ENCODE data around the gene CDK2. TPM values are rescaled to one million over a fixed set of nuclear protein-coding genes. Genes with fewer than 3 reads are reported as not detected.

The CDK2 gene
- polyA plus RNA-seq, 1 donor (not counting 4 experiments of a cell fraction or from before 2014, with no cell fraction given) = 49.3 TPM

DNA sequence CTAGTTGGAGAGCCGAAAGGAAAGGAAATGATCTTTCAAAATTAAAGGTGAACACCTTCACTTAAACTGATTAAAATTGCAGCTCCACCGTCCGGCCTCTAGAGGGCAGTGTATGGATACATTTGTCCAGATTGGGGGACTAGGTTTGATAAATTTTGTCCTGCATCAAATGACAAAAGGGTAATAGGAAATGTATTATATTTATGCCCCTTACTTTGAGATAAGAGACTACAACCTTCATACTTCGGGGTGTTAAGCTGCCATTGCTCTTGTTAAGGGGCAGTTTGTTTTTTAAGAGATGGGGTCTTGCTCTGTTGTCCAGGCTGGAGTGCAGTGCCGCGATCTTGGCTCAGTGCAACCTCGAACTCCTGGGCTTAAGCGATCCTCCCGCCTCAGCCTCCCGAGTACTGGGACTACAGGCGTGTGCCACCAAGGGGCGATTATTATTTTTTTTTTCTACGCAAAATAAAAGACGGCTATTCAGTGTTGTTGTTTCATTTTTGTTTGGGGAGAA is 29.6 kb downstream of the CDK2 start:
- DNase-seq (ENCODE audit: low read depth, low spot score) = no peak
- dilution Hi-C loops (cut with MboI; ENCODE audit: extremely low pct_ligation_motif_present, low sequenced_read_pairs) = no loop called here
- peaks cover 6% of the 10 kb centered on the region for H3K4me1 ChIP-seq (ENCODE audit: control insufficient read depth, extremely low read depth, insufficient read depth, low read length)
- H3K36me3 ChIP-seq (ENCODE audit: control insufficient read depth in 2 of 2, extremely low read depth in 1 of 2, insufficient read depth in 2 of 2, low read length in 2 of 2) = peaks cover 21 to 23% of the 10 kb centered on the region in 2 experiments
- H2AFZ ChIP-seq (ENCODE audit: control insufficient read depth, low read length) = peak overlapping the region; percentile 89
- peak; percentile 34 for FAIRE-seq
- no peaks in the 10 kb centered on the region for H4K20me1 ChIP-seq (ENCODE audit: control insufficient read depth, extremely low read depth, insufficient read depth, low read length)
- H3K27ac ChIP-seq (ENCODE audit: control insufficient read depth, insufficient read depth, low read length) = peak overlapping the region; percentile 36
- no peaks in the 10 kb centered on the region for H3K9me3 ChIP-seq (ENCODE audit: control insufficient read depth, low read depth, low read length)
- no peaks in the 10 kb centered on the region for H3K9me1 ChIP-seq (ENCODE audit: control insufficient read depth, extremely low read depth, insufficient read depth, low read length)
- peak overlapping the region; percentile 78 for H3K4me2 ChIP-seq (ENCODE audit: control insufficient read depth, extremely low read depth, insufficient read depth, low read depth, low read length)
- no peaks in the 10 kb centered on the region for H3K79me2 ChIP-seq (ENCODE audit: control insufficient read depth, insufficient read depth, low read length)
- TF ChIP-seq EZH2 (IDR thresholded peaks at IDR 0.05; ENCODE audit: low read length) = no peak
- TF ChIP-seq, protein P1, sequence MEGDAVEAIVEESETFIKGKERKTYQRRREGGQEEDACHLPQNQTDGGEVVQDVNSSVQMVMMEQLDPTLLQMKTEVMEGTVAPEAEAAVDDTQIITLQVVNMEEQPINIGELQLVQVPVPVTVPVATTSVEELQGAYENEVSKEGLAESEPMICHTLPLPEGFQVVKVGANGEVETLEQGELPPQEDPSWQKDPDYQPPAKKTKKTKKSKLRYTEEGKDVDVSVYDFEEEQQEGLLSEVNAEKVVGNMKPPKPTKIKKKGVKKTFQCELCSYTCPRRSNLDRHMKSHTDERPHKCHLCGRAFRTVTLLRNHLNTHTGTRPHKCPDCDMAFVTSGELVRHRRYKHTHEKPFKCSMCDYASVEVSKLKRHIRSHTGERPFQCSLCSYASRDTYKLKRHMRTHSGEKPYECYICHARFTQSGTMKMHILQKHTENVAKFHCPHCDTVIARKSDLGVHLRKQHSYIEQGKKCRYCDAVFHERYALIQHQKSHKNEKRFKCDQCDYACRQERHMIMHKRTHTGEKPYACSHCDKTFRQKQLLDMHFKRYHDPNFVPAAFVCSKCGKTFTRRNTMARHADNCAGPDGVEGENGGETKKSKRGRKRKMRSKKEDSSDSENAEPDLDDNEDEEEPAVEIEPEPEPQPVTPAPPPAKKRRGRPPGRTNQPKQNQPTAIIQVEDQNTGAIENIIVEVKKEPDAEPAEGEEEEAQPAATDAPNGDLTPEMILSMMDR (optimal IDR thresholded peaks at IDR 0.05 in 1 of 3, IDR thresholded peaks at IDR 0.05 in 1 of 3, conservative IDR thresholded peaks at IDR 0.05 in 1 of 3; ENCODE audit: extremely low read depth in 1 of 3, insufficient read depth in 2 of 3, low read length in 3 of 3) = peak; percentile 61 to 85 (median 66)
- peak overlapping the region; percentile 58 for H3K9ac ChIP-seq (ENCODE audit: control insufficient read depth, extremely low read depth, insufficient read depth, low read length)
- H3K27me3 ChIP-seq (ENCODE audit: control insufficient read depth, extremely low read depth, insufficient read depth, low read length) = no peaks in the 10 kb centered on the region
- peak overlapping the region; percentile 52 to 85 (median 75) for H3K4me3 ChIP-seq (ENCODE audit: control insufficient read depth in 2 of 3, extremely low read depth in 1 of 3, insufficient read depth in 2 of 3, low read depth in 1 of 3, low read length in 3 of 3)

DNA sequence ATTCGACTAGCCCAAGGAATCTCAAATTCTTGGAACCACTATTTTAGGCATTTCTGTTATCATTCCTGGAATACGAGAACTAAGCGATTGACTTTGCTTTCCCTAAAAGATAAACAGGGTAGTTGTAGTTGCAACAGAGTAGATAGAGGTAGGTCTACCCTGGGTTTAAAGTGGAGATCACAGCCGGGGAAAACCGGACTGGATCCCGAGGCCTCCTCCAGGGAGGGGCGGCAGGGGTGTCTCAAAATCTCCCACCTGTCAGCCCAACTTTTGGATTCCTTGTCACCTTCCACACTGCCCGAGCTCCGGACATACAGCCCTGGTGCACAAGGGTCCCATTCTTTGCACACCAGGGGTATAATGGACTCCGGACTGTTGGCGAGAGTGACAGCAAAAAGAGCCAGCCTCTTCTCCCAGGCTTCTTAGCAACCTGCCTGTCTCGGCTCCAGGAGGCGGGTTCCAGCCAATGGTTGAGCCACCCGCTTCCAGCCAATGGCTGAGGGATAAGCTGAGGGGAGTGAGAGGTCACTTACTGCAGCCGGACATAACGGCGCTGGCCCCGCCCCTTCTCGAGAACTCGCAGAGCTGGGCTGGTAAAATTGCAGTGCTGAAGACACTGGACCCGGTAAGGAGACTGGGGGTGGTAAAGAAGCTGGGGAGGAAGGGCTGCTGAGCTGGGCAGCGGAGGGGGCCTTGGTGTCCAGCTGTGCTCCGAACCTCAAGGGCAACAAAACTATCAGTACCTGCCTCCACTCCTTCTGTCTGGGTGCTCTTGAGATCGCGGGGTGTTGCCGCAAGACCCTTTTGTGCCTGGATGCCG is 30.3 kb downstream of the CDK2 start, which contains the start of gene SUOX:
Gene SUOX (plus strand): TSS at position 562 of the 820 bp plus-strand sequence. CDS start 4,946 bp downstream, outside the sequence.
- Histone ChIP-seq H3K79me2 (ENCODE audit: control insufficient read depth, insufficient read depth, low read length) (no peaks in the 10 kb centered on the region), H3K36me3 (ENCODE audit: control insufficient read depth in 2 of 2, extremely low read depth in 1 of 2, insufficient read depth in 2 of 2, low read length in 2 of 2) (peaks cover 19 to 20% of the 10 kb centered on the region in 2 experiments), H3K4me1 (ENCODE audit: control insufficient read depth, extremely low read depth, insufficient read depth, low read length) (peaks cover 6% of the 10 kb centered on the region), H3K9me3 (ENCODE audit: control insufficient read depth, low read depth, low read length) (no peaks in the 10 kb centered on the region), H2AFZ (ENCODE audit: control insufficient read depth, low read length) (peak within 1 kb of the TSS; percentile 89), H3K4me2 (ENCODE audit: control insufficient read depth, extremely low read depth, insufficient read depth, low read depth, low read length) (peak within 1 kb of the TSS; percentile 78), H3K9ac (ENCODE audit: control insufficient read depth, extremely low read depth, insufficient read depth, low read length) (peak within 1 kb of the TSS; percentile 58), H3K4me3 (ENCODE audit: control insufficient read depth in 2 of 3, extremely low read depth in 1 of 3, insufficient read depth in 2 of 3, low read depth in 1 of 3, low read length in 3 of 3) (peak within 1 kb of the TSS; percentile 52 to 85 (median 75)), H3K9me1 (ENCODE audit: control insufficient read depth, extremely low read depth, insufficient read depth, low read length) (no peaks in the 10 kb centered on the region), H3K27me3 (ENCODE audit: control insufficient read depth, extremely low read depth, insufficient read depth, low read length) (no peaks in the 10 kb centered on the region), H4K20me1 (ENCODE audit: control insufficient read depth, extremely low read depth, insufficient read depth, low read length) (no peaks in the 10 kb centered on the region), H3K27ac (ENCODE audit: control insufficient read depth, insufficient read depth, low read length) (peak within 1 kb of the TSS; percentile 36)
- peak; percentile 66 for DNase-seq (ENCODE audit: low read depth, low spot score)
- TF ChIP-seq EZH2 (IDR thresholded peaks at IDR 0.05; ENCODE audit: low read length) = no peak
- TF ChIP-seq, protein P1 (optimal IDR thresholded peaks at IDR 0.05 in 1 of 3, IDR thresholded peaks at IDR 0.05 in 1 of 3, conservative IDR thresholded peaks at IDR 0.05 in 1 of 3; ENCODE audit: extremely low read depth in 1 of 3, insufficient read depth in 2 of 3, low read length in 3 of 3) = no peak
- dilution Hi-C loops (cut with MboI; ENCODE audit: extremely low pct_ligation_motif_present, low sequenced_read_pairs) = no loop called here
- FAIRE-seq = peak; percentile 78

Measured in keratinocyte (primary cell).